ENCODE measurements around the gene SGK1.

The SGK1 gene

DNA sequence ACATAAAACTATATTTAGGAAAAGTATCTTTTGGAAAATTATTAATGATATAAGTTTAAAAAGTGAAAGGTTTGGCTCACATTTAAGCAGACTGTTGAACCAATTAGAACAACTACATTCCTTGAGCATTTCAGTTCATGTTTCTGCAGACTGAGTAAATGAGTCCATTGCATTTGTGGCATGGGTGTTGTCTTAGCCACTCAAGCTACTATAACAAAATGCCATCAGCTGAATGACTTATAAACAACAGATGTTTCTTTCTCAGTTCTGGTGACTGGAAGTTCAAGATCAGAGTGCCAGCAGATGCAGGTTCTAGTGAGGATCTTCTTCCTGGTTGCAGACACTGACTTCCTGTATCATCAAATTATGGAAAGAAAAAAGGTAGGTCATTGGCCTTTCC is 198.4 kb downstream of the SGK1 start:
- ChIA-PET CTCF (no interaction called here), POLR2A (no interaction called here)
- TF ChIP-seq PKNOX1 (IDR thresholded peaks at IDR 0.05) (no peak), ZNF384 (IDR thresholded peaks at IDR 0.05) (no peak), NFRKB (IDR thresholded peaks at IDR 0.05) (no peak), L3MBTL2 (conservative IDR thresholded peaks at IDR 0.05) (no peak), FOXK2 (IDR thresholded peaks at IDR 0.05) (no peak), FOXM1 (IDR thresholded peaks at IDR 0.05; ENCODE audit: borderline replicate concordance) (no peak), BHLHE40 (IDR thresholded peaks at IDR 0.05; ENCODE audit: borderline replicate concordance) (no peak), FOXA1 (IDR thresholded peaks at IDR 0.05) (no peak), SUZ12 (IDR thresholded peaks at IDR 0.05) (no peak), CTBP1 (IDR thresholded peaks at IDR 0.05; ENCODE audit: borderline replicate concordance) (no peak), ELF4 (IDR thresholded peaks at IDR 0.05) (no peak), ARNT (IDR thresholded peaks at IDR 0.05) (no peak), HDGF (IDR thresholded peaks at IDR 0.05; ENCODE audit: borderline replicate concordance) (no peak)
- no peak for DNase-seq (ENCODE audit: extremely low spot score)

All from HEK293T (cell line).